Breast epithelium (tissue), 4 donors: Measurements from ENCODE around the gene GRM4. TPM values are rescaled to one million over a fixed set of nuclear protein-coding genes. Genes with fewer than 3 reads are reported as not detected.

Experiments used
- DNase-seq, 2 donors: peaks; one replicate each; pipeline ENCODE4 v3.0.0-alpha.2; 2019; ENCODE audit warnings: low spot score in 2 of 2
- H3K27ac ChIP-seq, 2 donors: fragments of 200-600 bp; sonication (generic) in 1 of 2; one replicate each; pipeline ENCODE4 v1.5.1; 2016 to 2019; ENCODE audit warnings: mild to moderate bottlenecking in 1 of 2
- H3K27me3 ChIP-seq, 2 donors: fragments of 200-600 bp; sonication (generic) in 1 of 2; one replicate each; pipeline versions ENCODE4 v1.5.1 to v1.6.0; 2017 to 2019; ENCODE audit warnings: control low read depth in 1 of 2, mild to moderate bottlenecking in 1 of 2
- H3K36me3 ChIP-seq: fragments of 200-600 bp; one replicate; pipeline ENCODE4 v1.5.1; 2019
- H3K4me1 ChIP-seq, 2 donors: fragments of 200-600 bp; sonication (generic); one replicate each; pipeline ENCODE4 v1.5.1; 2016 to 2019; ENCODE audit warnings: control low read depth in 1 of 2
- H3K4me3 ChIP-seq, 3 donors: fragments of 200-600 bp; sonication (generic); 1 replicate in 2 of 3; 2 replicates in 1 of 3; pipeline ENCODE4 v1.5.1; 2016 to 2019; ENCODE audit warnings: mild to moderate bottlenecking in 3 of 3, moderate library complexity in 2 of 3
- H3K9me3 ChIP-seq, 2 donors: fragments of 200-600 bp; sonication (generic) in 1 of 2; one replicate each; pipeline ENCODE4 v1.5.1; 2016 to 2019; ENCODE audit warnings: control low read depth in 1 of 2
- CTCF ChIP-seq, 3 donors: fragments of 450-650 bp; IDR thresholded peaks; one replicate each; pipeline ENCODE4 v1.5.1; 2016 to 2017; ENCODE audit warnings: antibody characterized with exemption in 3 of 3, mild to moderate bottlenecking in 3 of 3, moderate library complexity in 3 of 3
- POLR2A ChIP-seq: fragments of 450-650 bp; IDR thresholded peaks from one replicate; pipeline ENCODE4 v1.6.1; 2016; ENCODE audit warnings: antibody characterized with exemption, mild to moderate bottlenecking, moderate library complexity
- POLR2AphosphoS5 ChIP-seq, 3 donors: sonication (generic); formaldehyde crosslinking; IDR thresholded peaks; one replicate each; pipeline ENCODE4 v1.6.1; 2017; ENCODE audit warnings: antibody characterized with exemption in 3 of 3
- intact Hi-C: fragments of 100-400 bp; cut with DNase I; formaldehyde crosslinking; loops from one replicate; pipeline ENCODE4 v1.15.1; 2023; ENCODE audit warnings: low total_unique reads
- total RNA-seq, 3 donors: library from RNA; depleted of rRNA; stranded (reverse); fragments of >200 nt; gene quantifications; one replicate each; pipeline ENCODE4 v1.1.0, GENCODE V29; 2016

GRM4 gene
- total RNA-seq, 3 donors from 2014 or later = not detected

GRCh38 chr6:34135541-34135940 lies 10.3 kb downstream of the GRM4 start:
- Histone ChIP-seq H3K9me3 (no peaks in the 10 kb centered on the region), H3K27ac (no peak overlapping the region), H3K4me3 (no peak overlapping the region), H3K27me3 (peaks cover 0 to 79% of the 10 kb centered on the region in 2 donors), H3K36me3 (no peaks in the 10 kb centered on the region), H3K4me1 (no peaks in the 10 kb centered on the region)
- DNase-seq = no peak
- intact Hi-C loops = no loop called here
- no peak for TF ChIP-seq POLR2AphosphoS5 (IDR thresholded peaks at IDR 0.05)
- TF ChIP-seq CTCF (IDR thresholded peaks at IDR 0.05) = no peak
- TF ChIP-seq POLR2A = no peak

GRCh38 chr6:34132486-34133185 lies 13.3 kb downstream of the GRM4 start:
- no peak overlapping the region for H3K4me3 ChIP-seq
- H3K9me3 ChIP-seq = no peaks in the 10 kb centered on the region
- H3K27me3 ChIP-seq = peaks cover 0 to 52% of the 10 kb centered on the region in 2 donors
- H3K27ac ChIP-seq = no peak overlapping the region
- no peaks in the 10 kb centered on the region for H3K4me1 ChIP-seq
- DNase-seq = no peak
- intact Hi-C loops = no loop called here
- TF ChIP-seq CTCF (IDR thresholded peaks at IDR 0.05) (no peak), POLR2AphosphoS5 (IDR thresholded peaks at IDR 0.05) (no peak), POLR2A (no peak)
- H3K36me3 ChIP-seq = no peaks in the 10 kb centered on the region

- TF ChIP-seq POLR2A (no peak), POLR2AphosphoS5 (IDR thresholded peaks at IDR 0.05) (no peak), CTCF (IDR thresholded peaks at IDR 0.05) (no peak)
- H3K9me3 ChIP-seq = no peaks in the 10 kb centered on the region
- no peak overlapping the region for H3K4me3 ChIP-seq
- H3K36me3 ChIP-seq = no peaks in the 10 kb centered on the region
- intact Hi-C loops = no loop called here
- H3K27me3 ChIP-seq = peaks cover 0 to 44% of the 10 kb centered on the region in 2 donors
- H3K27ac ChIP-seq = no peak overlapping the region
- H3K4me1 ChIP-seq = no peaks in the 10 kb centered on the region
- DNase-seq = no peak
These were observed 14.3 kb downstream of the GRM4 start for GRCh38 chr6:34131326-34132290.

- Histone ChIP-seq H3K36me3 (no peaks in the 10 kb centered on the region), H3K27ac (no peak overlapping the region), H3K27me3 (peaks cover 0 to 39% of the 10 kb centered on the region in 2 donors), H3K4me1 (no peaks in the 10 kb centered on the region), H3K4me3 (no peak overlapping the region), H3K9me3 (no peaks in the 10 kb centered on the region)
- intact Hi-C loops = no loop called here
- DNase-seq = no peak
- TF ChIP-seq POLR2A (no peak), POLR2AphosphoS5 (IDR thresholded peaks at IDR 0.05) (no peak), CTCF (IDR thresholded peaks at IDR 0.05) (no peak)
These were observed 15.0 kb downstream of the GRM4 start for GRCh38 chr6:34130862-34131261.

- Histone ChIP-seq H3K27me3 (peaks cover 0 to 39% of the 10 kb centered on the region in 2 donors), H3K9me3 (no peaks in the 10 kb centered on the region), H3K4me3 (no peak overlapping the region), H3K27ac (no peak overlapping the region), H3K4me1 (no peaks in the 10 kb centered on the region), H3K36me3 (no peaks in the 10 kb centered on the region)
- no peak for DNase-seq
- no peak for TF ChIP-seq POLR2AphosphoS5 (IDR thresholded peaks at IDR 0.05)
- no peak for TF ChIP-seq POLR2A
- TF ChIP-seq CTCF (IDR thresholded peaks at IDR 0.05) = no peak
- intact Hi-C loops = no loop called here
These were observed 16.1 kb downstream of the GRM4 start for GRCh38 chr6:34129753-34130152.
